Measurements from ENCODE around the gene GALNT2. TPM values are rescaled to one million over a fixed set of nuclear protein-coding genes. Genes with fewer than 3 reads are reported as not detected.

GALNT2 gene
- total and polyA plus RNA-seq, 3 donors from 2014 or later, result 63.0 to 135 (median 114) TPM

DNA sequence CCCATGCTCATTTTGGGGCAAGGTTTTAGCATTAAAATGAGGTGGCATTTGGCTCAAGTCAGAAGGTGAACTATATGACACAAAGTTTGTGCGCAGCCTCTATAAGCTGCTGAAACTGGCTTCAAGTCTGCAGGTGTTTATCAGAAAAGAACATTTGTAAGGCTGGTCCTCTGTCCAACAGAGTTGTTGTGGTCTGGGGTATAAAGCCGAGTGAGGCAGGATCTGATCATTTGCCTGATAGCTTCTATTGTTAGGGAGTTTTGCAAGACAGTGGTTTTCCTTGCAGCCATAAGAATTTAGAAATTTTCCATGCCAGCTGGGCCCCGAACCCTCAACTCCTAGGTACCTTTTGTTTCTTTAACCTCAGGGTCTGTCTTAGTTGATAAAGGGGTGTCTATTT, 228.3 kb downstream of the GALNT2 start:
- H3K27ac ChIP-seq, result no peak overlapping the region
- no peaks in the 10 kb centered on the region for H3K27me3 ChIP-seq
- no peaks in the 10 kb centered on the region for H3K9me3 ChIP-seq
- intact Hi-C loops (cut with DNase I; ENCODE audit: low total_unique reads), result no loop called here
- no peaks in the 10 kb centered on the region for H3K36me3 ChIP-seq (ENCODE audit: low read depth, missing control alignments)
- 90 to 94% methylated on average over 3 of the region's 3 CpGs for WGBS, 2 donors
- H3K4me1 ChIP-seq, result no peaks in the 10 kb centered on the region
- no peak for DNase-seq
- H3K4me3 ChIP-seq, result no peak overlapping the region
- no peak for TF ChIP-seq POLR2A (IDR thresholded peaks at IDR 0.05)
- TF ChIP-seq, protein P1, sequence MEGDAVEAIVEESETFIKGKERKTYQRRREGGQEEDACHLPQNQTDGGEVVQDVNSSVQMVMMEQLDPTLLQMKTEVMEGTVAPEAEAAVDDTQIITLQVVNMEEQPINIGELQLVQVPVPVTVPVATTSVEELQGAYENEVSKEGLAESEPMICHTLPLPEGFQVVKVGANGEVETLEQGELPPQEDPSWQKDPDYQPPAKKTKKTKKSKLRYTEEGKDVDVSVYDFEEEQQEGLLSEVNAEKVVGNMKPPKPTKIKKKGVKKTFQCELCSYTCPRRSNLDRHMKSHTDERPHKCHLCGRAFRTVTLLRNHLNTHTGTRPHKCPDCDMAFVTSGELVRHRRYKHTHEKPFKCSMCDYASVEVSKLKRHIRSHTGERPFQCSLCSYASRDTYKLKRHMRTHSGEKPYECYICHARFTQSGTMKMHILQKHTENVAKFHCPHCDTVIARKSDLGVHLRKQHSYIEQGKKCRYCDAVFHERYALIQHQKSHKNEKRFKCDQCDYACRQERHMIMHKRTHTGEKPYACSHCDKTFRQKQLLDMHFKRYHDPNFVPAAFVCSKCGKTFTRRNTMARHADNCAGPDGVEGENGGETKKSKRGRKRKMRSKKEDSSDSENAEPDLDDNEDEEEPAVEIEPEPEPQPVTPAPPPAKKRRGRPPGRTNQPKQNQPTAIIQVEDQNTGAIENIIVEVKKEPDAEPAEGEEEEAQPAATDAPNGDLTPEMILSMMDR (IDR thresholded peaks at IDR 0.05), result no peak

DNA sequence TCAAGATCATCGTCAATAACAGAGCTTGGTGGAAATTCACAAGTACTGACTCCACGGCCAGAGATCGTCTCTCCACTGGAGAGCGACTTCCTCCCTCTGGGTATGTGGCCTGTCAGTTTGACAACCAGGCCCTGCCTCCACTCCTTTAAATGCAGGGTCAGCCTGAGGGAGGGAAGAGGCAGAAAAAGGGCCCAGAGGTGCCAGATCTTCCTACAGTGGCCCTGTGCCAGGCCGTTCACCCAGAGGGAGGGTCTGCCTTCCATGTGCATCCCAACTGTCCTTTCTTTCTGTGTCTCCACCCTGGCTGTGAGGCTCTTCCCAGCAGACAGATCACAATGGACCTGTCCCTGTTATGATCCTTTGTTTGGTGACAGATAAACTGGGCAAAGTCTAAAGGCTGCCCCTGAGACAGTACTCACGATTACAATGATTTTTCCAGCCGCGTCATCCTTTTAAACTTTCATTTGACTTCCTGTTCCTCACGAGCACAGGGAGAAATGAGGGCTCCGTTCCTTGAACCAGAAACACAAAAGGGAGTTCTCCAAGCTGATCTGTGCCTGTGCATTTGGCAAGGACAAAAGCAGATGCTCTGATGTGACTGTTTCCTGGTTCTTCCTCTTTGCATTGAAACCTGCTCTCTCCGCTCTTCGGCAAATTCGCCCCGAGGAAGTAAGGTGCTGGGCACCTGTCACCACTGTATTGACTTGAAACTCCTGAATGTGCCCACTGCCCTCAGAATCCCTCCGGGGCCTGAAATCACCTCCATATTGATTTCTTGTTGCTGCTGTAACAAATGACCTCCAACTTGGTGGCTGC, 232.4 kb downstream of the GALNT2 start:
- WGBS, 2 donors, result 85% methylated on average over 15 of the region's 15 CpGs
- intact Hi-C loops (cut with DNase I; ENCODE audit: low total_unique reads), result no loop called here
- no peak for DNase-seq

DNA sequence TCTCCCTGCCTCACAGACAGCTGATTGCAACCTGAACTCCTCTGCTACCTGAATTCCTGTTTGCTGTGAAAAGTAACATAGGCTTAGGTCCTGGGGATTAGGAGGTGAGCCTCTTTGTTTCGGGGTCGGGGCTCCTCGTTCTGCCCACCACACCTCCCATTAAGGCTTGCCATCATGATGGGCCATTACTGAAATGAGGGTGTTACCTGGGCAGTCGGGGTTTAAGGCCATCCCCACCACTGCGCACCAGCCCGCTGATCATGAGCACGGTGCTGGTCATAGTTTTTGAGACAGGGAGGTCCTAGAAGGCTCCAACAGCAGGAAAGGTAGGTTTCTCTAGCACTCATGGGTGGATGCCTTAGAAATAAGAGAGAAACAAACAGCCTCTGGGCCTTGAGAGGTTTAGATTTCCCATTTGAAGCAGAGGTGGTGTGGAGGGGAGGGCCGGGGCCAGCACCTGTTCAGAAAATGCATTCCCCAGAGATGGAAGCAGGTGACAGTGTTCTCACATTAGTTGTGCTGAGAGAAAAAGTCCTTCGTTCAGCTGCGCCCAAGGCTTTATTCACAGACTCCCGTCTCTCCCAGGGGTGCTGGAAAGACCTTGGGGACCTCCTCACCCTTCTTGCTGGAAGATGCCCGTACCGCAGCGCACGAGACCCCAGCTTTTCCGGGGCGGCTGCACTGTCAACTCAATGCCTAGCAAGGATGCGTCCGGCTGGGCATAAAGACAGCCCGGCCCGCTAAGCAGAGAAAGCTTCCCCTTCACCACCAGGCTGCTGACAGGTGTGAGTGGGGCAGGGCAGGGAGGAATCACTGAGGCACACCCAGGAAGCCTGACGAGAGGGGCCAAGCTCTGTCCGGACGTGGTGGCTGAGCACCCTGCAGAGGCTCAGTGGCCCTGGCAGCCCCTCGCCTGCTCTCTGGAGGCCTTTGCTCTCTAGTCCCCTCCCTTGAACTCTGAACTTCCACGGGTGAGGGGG, 233.6 kb downstream of the GALNT2 start:
- H3K4me3 ChIP-seq, result no peak overlapping the region
- intact Hi-C loops (cut with DNase I; ENCODE audit: low total_unique reads), result no loop called here
- 89 to 94% methylated on average over 24 to 26 of the region's 26 CpGs for WGBS, 2 donors
- H3K27ac ChIP-seq, result no peak overlapping the region
- no peak for DNase-seq
- H3K4me1 ChIP-seq, result no peaks in the 10 kb centered on the region
- TF ChIP-seq, protein P1 (IDR thresholded peaks at IDR 0.05), result no peak
- no peak for TF ChIP-seq POLR2A (IDR thresholded peaks at IDR 0.05)
- no peaks in the 10 kb centered on the region for H3K36me3 ChIP-seq (ENCODE audit: low read depth, missing control alignments)
- H3K9me3 ChIP-seq, result no peaks in the 10 kb centered on the region
- H3K27me3 ChIP-seq, result no peaks in the 10 kb centered on the region

More for the DNA sequence above, 232.4 kb downstream of the GALNT2 start:
- H3K9me3 ChIP-seq, result no peaks in the 10 kb centered on the region
- no peaks in the 10 kb centered on the region for H3K27me3 ChIP-seq
- no peaks in the 10 kb centered on the region for H3K36me3 ChIP-seq (ENCODE audit: low read depth, missing control alignments)
- H3K27ac ChIP-seq, result no peak overlapping the region
- no peak for TF ChIP-seq POLR2A (IDR thresholded peaks at IDR 0.05)
- TF ChIP-seq, protein P1 (IDR thresholded peaks at IDR 0.05), result no peak
- no peak overlapping the region for H3K4me3 ChIP-seq
- no peaks in the 10 kb centered on the region for H3K4me1 ChIP-seq

DNA sequence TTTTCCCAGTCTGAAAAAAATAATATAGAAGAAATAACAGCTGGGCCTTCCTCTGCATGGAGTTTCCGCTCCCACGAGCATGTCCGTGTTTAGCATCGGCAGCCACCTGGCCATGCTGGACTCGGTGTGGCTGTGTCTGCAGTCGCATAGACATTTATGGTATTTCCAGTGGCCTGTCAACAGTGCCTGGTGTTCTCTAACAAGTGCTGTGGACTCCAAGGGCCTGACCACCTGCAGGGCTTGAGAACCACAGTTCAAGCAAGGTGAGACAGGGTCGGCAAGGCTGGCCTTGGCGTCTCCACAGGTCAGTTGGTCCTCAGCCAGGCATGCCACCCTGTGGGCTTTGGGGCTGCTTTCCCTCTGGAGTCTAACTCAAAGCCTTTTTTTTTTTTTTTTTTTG, 234.3 kb downstream of the GALNT2 start:
- no peak for TF ChIP-seq POLR2A (IDR thresholded peaks at IDR 0.05)
- TF ChIP-seq, protein P1 (IDR thresholded peaks at IDR 0.05), result no peak
- no peak overlapping the region for H3K4me3 ChIP-seq
- no peaks in the 10 kb centered on the region for H3K27me3 ChIP-seq
- DNase-seq, result no peak
- H3K36me3 ChIP-seq (ENCODE audit: low read depth, missing control alignments), result no peaks in the 10 kb centered on the region
- intact Hi-C loops (cut with DNase I; ENCODE audit: low total_unique reads), result no loop called here
- H3K9me3 ChIP-seq, result no peaks in the 10 kb centered on the region
- no peaks in the 10 kb centered on the region for H3K4me1 ChIP-seq
- no peak overlapping the region for H3K27ac ChIP-seq
- 90 to 91% methylated on average over 7 to 8 of the region's 8 CpGs for WGBS, 2 donors
